Tibial nerve (tissue), 3 donors: ENCODE results near the gene RASA3.

Source experiments
- POLR2A ChIP-seq, 2 donors: fragments of 450-650 bp; IDR thresholded peaks; one replicate each; pipeline ENCODE4 v1.6.1; 2017; ENCODE audit warnings: antibody characterized with exemption in 2 of 2, mild to moderate bottlenecking in 2 of 2, moderate library complexity in 2 of 2
- TF ChIP-seq, protein P1 (sequence below), 5 experiments: fragments of 200-600 bp in 3 of 5; fragments of 450-650 bp in 2 of 5; sonication (generic) in 3 of 5; IDR thresholded peaks; one replicate each; pipeline ENCODE4 v1.5.1; 2016 to 2019; ENCODE audit warnings: antibody characterized with exemption in 5 of 5, mild to moderate bottlenecking in 3 of 5, moderate library complexity in 2 of 5

DNA sequence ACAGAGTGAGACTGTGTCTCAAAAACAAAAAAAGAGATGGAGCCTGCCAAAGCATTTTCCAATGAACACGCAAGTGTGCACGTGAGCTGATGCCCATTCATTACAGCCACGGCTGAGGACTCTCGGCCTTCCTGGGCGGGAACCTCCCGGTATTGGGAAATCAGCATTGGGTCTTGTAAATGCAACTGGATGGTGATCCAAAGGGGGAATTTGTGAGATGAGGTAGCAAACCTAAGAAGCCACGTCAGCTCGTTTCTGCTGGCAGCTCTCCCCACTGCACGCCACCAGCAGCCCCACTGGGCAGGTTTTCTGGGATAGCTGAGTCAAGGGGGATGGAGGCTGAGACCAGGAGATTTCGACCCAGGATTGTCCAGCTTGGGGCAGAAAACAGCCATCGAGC is 170.0 kb downstream of the RASA3 start:
- TF ChIP-seq, protein P1, sequence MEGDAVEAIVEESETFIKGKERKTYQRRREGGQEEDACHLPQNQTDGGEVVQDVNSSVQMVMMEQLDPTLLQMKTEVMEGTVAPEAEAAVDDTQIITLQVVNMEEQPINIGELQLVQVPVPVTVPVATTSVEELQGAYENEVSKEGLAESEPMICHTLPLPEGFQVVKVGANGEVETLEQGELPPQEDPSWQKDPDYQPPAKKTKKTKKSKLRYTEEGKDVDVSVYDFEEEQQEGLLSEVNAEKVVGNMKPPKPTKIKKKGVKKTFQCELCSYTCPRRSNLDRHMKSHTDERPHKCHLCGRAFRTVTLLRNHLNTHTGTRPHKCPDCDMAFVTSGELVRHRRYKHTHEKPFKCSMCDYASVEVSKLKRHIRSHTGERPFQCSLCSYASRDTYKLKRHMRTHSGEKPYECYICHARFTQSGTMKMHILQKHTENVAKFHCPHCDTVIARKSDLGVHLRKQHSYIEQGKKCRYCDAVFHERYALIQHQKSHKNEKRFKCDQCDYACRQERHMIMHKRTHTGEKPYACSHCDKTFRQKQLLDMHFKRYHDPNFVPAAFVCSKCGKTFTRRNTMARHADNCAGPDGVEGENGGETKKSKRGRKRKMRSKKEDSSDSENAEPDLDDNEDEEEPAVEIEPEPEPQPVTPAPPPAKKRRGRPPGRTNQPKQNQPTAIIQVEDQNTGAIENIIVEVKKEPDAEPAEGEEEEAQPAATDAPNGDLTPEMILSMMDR (IDR thresholded peaks at IDR 0.05) = no peak
- TF ChIP-seq POLR2A (IDR thresholded peaks at IDR 0.05) = no peak
